Measurements from ENCODE around the gene SAMM50. TPM values are rescaled to one million over a fixed set of nuclear protein-coding genes. Genes with fewer than 3 reads are reported as not detected.

The SAMM50 gene
- total RNA-seq, 2 donors from 2014 or later, result 31.7 to 57.2 TPM

DNA sequence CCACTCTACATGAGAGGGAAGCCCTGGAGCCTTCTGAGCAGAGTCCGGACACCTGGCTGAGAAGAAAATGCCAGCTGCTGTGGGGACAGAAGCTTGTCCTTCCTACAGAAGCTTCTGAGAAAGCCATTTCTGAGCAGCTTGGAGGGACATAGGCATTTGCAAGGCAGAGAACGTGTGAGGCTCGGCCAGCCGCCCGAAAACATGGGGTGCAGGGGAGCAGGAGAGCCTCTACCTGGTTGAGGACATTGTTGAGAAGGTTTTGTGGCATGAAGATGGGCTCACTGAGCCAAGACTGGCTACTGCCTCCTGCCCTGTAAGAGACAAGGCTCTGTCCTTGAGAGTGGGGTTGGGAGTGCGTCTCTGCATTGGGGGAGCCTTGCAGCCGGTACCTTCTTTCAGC, 25.3 kb downstream of the SAMM50 start:
- Mint-ChIP-seq H3K36me3 (ENCODE audit: low read depth) (peaks cover 96% of the 10 kb centered on the region), H3K9me3 (no peaks in the 10 kb centered on the region)

DNA sequence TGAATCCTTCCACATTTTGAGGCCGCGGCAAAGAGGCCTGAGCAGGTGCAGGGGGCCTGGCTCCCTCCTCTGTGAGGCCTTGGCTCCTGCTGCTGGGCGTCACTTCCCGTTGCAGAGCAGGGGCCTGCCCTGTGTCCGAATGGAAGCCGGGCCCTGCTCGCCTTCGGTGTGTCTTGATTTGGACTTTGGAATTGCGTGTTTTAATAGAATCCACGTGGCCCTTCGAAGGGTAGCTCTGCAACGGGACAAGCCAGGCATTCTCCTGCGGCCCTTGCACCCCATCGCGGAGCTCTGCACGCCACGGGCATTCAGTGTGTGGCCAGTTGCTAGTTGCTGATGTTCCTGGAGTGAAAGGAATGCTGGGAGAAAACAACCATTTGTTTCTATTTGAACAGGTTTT, 25.8 kb downstream of the SAMM50 start:
- Mint-ChIP-seq H3K4me1 (no peaks in the 10 kb centered on the region), H3K36me3 (ENCODE audit: low read depth) (peaks cover 96% of the 10 kb centered on the region), H3K9me3 (no peaks in the 10 kb centered on the region), H3K4me3 (no peak overlapping the region), H3K27ac (no peak overlapping the region), H3K27me3 (no peaks in the 10 kb centered on the region)
- no peak for ATAC-seq (replicated peaks)

More for the DNA sequence above, 25.3 kb downstream of the SAMM50 start:
- H3K27me3 Mint-ChIP-seq, result no peaks in the 10 kb centered on the region
- no peaks in the 10 kb centered on the region for H3K4me1 Mint-ChIP-seq
- no peak overlapping the region for H3K4me3 Mint-ChIP-seq
- ATAC-seq (replicated peaks), result no peak
- no peak overlapping the region for H3K27ac Mint-ChIP-seq

DNA sequence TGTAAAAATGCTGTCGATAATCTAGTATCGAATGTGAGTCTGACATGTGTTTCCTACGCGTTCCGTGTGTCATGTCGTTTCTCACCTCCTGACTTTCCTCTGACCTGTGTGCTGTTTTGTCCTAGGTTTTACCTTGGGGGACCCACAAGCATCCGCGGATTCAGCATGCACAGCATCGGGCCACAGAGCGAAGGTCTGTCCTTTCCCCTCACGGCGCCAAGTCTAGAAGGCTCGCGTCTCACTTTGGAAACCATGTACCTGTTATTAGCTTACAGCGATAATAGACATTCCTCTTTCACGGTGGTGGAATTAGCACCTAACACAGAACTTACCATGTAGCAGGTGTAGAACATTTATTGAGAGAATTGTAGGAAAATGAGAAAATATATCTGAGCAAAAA, 28.6 kb downstream of the SAMM50 start:
- Mint-ChIP-seq H3K9me3 (no peaks in the 10 kb centered on the region), H3K36me3 (ENCODE audit: low read depth) (peaks cover 96% of the 10 kb centered on the region), H3K4me1 (no peaks in the 10 kb centered on the region), H3K4me3 (no peak overlapping the region), H3K27ac (no peak overlapping the region), H3K27me3 (no peaks in the 10 kb centered on the region)
- no peak for ATAC-seq (replicated peaks)

DNA sequence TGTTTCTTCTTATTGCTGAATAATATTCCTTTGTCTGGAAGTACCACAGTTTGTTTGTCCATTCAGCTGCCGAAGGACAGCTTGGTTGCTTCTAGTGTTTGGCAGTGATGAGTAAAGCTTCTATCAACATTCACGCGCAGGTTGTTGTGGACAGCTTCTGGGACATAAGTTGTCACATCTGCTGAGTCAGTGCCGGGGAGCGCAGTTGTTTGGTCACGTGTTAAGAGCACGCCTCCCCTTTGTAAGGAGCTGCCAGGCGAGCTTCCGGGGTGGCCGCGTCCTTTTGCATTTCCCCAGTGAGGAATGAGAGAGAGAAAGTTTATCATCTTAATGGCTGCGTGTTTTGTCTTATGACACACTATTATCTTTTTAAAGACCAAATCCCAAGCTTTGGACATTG, 30.3 kb downstream of the SAMM50 start:
- Mint-ChIP-seq H3K4me3 (no peak overlapping the region), H3K27me3 (no peaks in the 10 kb centered on the region), H3K9me3 (no peaks in the 10 kb centered on the region), H3K4me1 (no peaks in the 10 kb centered on the region), H3K36me3 (ENCODE audit: low read depth) (peaks cover 96% of the 10 kb centered on the region), H3K27ac (no peak overlapping the region)
- ATAC-seq (replicated peaks), result no peak

DNA sequence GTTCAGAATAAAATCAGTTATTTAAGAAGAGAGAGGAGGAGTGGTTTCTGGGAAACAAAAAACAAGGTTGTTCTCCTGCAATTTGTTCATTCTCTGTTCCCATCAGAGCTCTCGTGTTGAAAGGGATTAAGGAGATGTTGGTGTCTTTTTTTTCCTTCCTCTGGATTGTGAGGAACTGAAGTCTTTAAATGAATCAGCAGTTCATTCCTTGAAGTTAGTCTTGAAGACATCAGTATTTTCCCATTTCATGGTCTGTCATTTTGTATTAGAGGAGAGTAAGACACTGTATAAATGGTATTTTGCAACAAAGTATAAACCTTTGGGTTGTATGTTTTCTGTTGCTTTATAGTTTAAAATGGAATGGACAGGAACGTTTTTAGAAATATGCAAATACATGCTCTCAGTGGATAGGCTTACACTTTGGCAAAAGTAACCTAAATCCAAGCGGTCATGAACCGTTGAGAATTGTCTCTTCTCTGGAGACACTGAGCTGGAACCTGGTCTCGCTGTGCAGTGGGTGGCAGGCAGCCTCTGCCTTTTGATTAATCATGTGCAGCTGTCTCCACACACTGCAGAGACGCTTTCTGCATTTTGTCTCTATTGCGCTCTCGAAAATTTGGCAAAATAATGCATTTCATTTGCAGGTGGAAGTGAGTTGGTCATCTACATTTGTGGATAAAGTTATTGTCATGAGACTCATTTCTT, 33.0 kb downstream of the SAMM50 start:
- H3K4me1 Mint-ChIP-seq, result no peaks in the 10 kb centered on the region
- no peak overlapping the region for H3K4me3 Mint-ChIP-seq
- no peaks in the 10 kb centered on the region for H3K9me3 Mint-ChIP-seq
- no peak for ATAC-seq (replicated peaks)
- no peak overlapping the region for H3K27ac Mint-ChIP-seq
- no peaks in the 10 kb centered on the region for H3K27me3 Mint-ChIP-seq
- H3K36me3 Mint-ChIP-seq (ENCODE audit: low read depth), result peaks cover 100% of the 10 kb centered on the region

DNA sequence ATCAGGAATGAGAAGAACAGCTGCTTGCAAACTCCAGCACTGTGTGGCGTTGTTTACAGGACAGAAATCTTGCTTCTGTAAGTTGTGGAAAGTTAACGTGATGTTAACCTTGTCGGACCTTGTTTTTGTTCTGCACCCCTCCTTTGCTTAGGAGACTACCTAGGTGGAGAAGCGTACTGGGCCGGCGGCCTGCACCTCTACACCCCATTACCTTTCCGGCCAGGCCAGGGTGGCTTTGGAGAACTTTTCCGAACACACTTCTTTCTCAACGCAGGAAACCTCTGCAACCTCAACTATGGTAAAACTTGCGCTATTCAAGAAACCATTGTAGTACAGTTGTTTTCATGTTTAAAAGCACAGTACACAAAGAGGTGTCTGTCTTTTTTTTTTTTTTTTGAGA, 33.7 kb downstream of the SAMM50 start:
- Mint-ChIP-seq H3K9me3 (no peaks in the 10 kb centered on the region), H3K27ac (no peak overlapping the region), H3K4me3 (no peak overlapping the region), H3K36me3 (ENCODE audit: low read depth) (peaks cover 100% of the 10 kb centered on the region), H3K4me1 (no peaks in the 10 kb centered on the region), H3K27me3 (no peaks in the 10 kb centered on the region)
- no peak for ATAC-seq (replicated peaks)

DNA sequence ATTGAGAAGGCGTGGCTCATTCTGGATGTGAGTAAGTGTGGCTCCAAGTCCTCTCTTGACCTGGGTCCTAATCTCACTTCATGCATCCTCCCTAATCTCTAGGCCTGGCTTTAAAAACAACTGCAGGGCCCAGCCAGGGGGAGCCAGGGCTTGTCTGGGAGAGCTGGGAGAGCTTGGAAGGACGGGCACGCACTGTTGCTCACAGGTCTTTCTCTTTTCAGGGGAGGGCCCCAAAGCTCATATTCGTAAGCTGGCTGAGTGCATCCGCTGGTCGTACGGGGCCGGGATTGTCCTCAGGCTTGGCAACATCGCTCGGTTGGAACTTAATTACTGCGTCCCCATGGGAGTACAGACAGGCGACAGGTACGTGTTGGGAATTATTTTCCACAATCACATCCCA, 34.8 kb downstream of the SAMM50 start:
- Mint-ChIP-seq H3K4me3 (no peak overlapping the region), H3K27me3 (no peaks in the 10 kb centered on the region), H3K4me1 (no peaks in the 10 kb centered on the region), H3K27ac (no peak overlapping the region), H3K36me3 (ENCODE audit: low read depth) (peaks cover 94% of the 10 kb centered on the region), H3K9me3 (no peaks in the 10 kb centered on the region)
- no peak for ATAC-seq (replicated peaks)

DNA sequence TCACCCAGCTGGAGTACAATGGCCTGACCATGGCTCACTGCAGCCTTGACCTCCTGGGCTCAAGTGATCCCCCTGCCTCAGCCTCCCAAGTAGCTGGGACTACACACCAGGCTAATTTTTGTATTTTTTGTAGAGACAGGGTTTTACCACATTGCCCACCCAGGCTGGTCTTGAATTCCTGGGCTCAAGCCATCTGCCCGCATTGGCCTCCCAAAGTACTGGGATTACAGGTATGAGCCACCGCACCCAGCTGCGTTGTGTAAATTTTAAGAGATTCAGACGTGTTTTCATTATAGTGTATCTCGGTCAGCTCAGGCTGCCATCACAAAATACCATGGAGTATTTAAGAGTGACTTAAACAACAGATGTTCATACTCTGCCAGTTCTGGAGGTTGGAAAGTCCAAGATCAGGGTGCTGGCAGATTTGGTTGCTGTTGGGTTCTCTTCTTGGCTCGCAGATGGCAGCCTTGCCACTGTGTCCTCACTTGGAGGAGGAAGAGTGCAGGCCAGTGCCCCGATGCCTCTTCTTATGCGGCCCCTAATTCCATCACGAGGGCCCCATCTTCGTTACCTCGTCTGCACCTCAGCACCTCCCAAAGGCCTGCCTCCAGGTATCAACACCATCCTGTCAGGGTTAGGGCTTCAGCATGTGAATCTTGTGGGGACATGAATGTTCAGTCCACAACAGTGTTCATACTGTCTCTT, 36.2 kb downstream of the SAMM50 start:
- Mint-ChIP-seq H3K36me3 (ENCODE audit: low read depth) (peaks cover 89% of the 10 kb centered on the region), H3K9me3 (no peaks in the 10 kb centered on the region), H3K4me1 (peaks cover 5% of the 10 kb centered on the region), H3K27ac (no peak overlapping the region), H3K4me3 (no peak overlapping the region), H3K27me3 (no peaks in the 10 kb centered on the region)
- ATAC-seq (replicated peaks), result no peak

DNA sequence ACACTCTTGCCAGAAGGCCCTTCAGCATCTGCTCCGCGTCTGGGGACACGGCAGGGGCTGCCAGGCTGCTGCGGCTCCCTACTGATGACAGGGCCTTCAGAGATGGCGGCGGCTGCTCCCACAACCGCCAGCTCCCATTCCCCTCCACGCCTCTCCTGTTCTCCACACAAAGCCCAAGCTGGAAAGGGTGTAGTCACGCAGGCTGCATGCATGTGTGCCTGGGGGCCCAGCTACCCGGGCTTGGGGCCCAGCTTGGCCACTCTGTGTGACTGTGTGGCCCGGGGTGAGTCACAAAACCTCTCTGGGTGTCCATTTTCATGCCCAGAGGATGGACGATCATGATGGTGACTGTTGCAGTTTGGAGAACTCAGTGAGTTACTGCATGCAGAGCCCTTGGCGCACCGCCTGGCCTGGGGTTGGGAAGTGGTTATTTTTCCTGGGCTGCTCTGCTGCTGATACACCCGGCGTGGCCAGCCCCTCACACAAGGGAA, 37.1 kb downstream of the SAMM50 start:
- no peak for ATAC-seq (replicated peaks)
- Mint-ChIP-seq H3K27me3 (no peaks in the 10 kb centered on the region), H3K4me3 (no peak overlapping the region), H3K4me1 (peaks cover 5% of the 10 kb centered on the region), H3K9me3 (no peaks in the 10 kb centered on the region), H3K27ac (no peak overlapping the region), H3K36me3 (ENCODE audit: low read depth) (peaks cover 89% of the 10 kb centered on the region)

DNA sequence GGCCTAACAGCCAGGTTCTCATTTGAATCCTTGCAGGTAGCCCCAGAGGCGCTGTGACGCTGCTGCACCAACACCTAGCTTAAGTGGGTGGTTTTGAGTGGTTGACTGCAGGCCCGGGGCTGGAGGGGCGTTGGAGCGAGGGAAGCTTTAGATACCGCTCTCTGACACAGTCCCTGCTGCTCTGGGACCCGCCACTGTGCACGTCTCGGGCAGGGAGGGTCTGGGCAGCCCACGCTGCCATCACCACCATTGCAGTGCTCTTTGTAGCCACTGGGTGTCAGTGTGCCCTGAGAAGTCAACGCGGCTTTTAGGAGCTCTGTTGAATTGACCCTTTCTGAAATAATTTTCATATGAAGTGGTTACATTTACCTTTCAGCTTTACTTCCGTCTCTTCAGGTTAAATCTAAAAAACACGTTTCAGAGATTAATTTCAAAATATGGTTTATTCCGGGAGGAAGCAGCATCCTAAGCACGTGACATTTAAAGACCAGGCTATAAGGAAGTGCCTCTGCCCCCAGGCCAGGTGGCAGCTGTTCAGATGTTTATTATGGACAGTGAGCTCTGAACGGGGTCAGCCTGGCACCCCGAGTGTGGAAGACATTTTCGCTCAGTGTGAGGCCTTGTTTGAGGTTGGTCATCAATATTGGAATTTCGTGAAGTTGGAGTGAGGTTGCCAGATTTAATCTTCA, 38.0 kb downstream of the SAMM50 start:
- no peaks in the 10 kb centered on the region for H3K27me3 Mint-ChIP-seq
- H3K4me1 Mint-ChIP-seq, result peaks cover 5% of the 10 kb centered on the region
- peak; percentile 56 for ATAC-seq (replicated peaks)
- peaks cover 89% of the 10 kb centered on the region for H3K36me3 Mint-ChIP-seq (ENCODE audit: low read depth)
- H3K4me3 Mint-ChIP-seq, result no peak overlapping the region
- H3K9me3 Mint-ChIP-seq, result no peaks in the 10 kb centered on the region
- peak overlapping the region; percentile 70 for H3K27ac Mint-ChIP-seq

DNA sequence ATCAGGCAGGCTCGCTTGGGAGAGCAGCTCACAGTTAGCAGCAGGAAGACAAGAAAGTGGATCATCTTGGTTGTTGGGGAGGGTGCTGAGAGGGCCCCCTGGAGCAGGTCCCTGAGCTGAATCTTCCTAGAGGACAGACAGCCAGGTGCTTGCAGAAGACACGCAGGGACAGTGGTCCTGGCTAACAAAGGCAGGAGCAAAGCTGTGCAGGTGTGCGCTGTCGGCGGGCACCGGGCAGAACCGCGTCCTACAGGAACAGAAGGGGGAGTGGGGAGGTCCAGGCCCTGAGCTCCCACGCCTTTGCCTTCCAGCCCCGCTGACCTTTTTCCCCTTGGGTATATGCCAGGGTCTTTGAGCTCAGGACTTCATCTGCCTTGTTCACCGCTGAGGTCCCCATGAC, 38.8 kb downstream of the SAMM50 start:
- H3K27me3 Mint-ChIP-seq, result no peaks in the 10 kb centered on the region
- H3K4me1 Mint-ChIP-seq, result peaks cover 5% of the 10 kb centered on the region
- no peak for ATAC-seq (replicated peaks)
- H3K27ac Mint-ChIP-seq, result no peak overlapping the region
- H3K4me3 Mint-ChIP-seq, result peak overlapping the region; percentile 93
- H3K9me3 Mint-ChIP-seq, result no peaks in the 10 kb centered on the region
- peaks cover 89% of the 10 kb centered on the region for H3K36me3 Mint-ChIP-seq (ENCODE audit: low read depth)

DNA sequence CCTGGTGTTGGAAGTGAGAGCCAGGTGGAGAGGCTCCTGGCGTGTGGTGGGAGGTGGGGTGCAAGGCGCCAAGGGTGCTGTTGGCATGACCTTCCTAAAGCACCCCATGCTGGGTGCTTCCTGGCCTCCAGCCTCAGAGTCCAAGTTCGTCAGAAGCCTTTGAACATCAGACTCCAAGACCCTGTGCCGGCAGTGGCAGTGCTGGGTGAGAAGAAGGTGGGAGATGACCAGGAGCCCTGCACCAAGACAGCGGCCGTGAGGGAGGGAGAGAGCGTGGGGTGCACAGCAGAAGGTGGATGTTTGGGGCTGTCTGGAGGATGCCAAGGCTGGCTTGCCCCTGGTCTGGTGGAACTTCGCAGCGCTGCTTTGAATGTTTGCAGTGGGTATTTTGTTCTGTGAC, 39.2 kb downstream of the SAMM50 start:
- H3K27me3 Mint-ChIP-seq, result no peaks in the 10 kb centered on the region
- no peak overlapping the region for H3K27ac Mint-ChIP-seq
- ATAC-seq (replicated peaks), result no peak
- peaks cover 5% of the 10 kb centered on the region for H3K4me1 Mint-ChIP-seq
- peak overlapping the region; percentile 93 for H3K4me3 Mint-ChIP-seq
- H3K9me3 Mint-ChIP-seq, result no peaks in the 10 kb centered on the region
- H3K36me3 Mint-ChIP-seq (ENCODE audit: low read depth), result peaks cover 89% of the 10 kb centered on the region

DNA sequence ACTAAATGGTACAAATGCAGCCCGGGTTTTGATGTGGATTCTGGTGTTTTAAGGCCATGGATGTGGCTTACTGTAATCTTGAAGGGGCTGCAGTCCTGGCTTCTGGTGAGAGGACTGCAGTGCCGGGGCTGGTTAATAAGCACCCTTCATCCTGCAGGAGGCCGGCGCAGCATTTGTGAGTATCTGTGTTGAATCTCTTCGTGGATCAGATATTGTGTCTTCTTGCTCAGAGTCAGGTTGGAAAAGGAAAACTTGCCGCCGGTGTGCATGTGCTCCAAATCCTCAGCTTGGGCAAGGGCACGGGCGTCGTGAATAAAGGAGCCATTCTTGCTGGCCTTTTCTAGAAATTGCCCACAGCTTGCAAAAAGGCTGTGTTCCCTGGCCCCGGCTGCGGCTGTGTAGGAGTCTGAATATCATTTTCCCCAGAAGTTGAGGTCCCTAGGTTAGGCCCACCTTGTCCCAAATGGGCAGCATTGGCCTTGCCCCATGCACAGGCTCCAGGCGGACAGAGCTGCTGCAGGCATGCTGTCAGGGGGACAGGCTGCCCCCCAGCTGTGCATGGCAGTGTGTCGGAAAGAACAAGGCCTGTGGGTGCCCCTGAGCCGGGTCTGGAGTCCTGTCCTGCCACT, 39.9 kb downstream of the SAMM50 start:
- H3K4me1 Mint-ChIP-seq, result peaks cover 5% of the 10 kb centered on the region

DNA sequence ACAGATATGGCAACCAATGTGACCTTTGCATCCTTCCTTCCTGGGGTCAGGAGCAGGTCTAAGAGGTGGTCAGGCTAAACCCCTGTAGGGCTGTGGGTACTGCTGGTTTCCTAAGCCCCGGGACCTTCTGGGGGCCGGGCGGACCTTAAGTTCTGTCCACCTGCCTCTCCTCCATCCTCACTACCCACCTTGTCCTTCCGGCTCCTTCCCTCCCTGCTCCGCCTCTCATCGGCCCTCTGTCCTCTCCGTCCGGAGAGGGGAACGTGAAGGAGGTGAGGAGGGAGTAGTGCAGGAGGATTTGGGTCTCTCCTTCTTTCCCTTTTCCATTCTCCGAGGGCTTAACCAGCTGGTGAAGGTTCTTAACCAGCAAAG, 40.5 kb downstream of the SAMM50 start:
- peak; percentile 61 for ATAC-seq (replicated peaks)
- Mint-ChIP-seq H3K4me3 (peak overlapping the region; percentile 93), H3K27ac (peak overlapping the region; percentile 95), H3K27me3 (no peaks in the 10 kb centered on the region), H3K4me1 (peaks cover 5% of the 10 kb centered on the region), H3K36me3 (ENCODE audit: low read depth) (peaks cover 78% of the 10 kb centered on the region), H3K9me3 (no peaks in the 10 kb centered on the region)

More for the DNA sequence above, 39.9 kb downstream of the SAMM50 start:
- Mint-ChIP-seq H3K36me3 (ENCODE audit: low read depth) (peaks cover 84% of the 10 kb centered on the region), H3K27ac (peak overlapping the region; percentile 95), H3K27me3 (no peaks in the 10 kb centered on the region), H3K9me3 (no peaks in the 10 kb centered on the region), H3K4me3 (peak overlapping the region; percentile 93)
- ATAC-seq (replicated peaks), result no peak

Measured in activated T-helper 17 cell treated with anti-CD3 and anti-CD28 coated beads, Interleukin-2, amount 50 U/mL, for 72 hours (primary cell).